Kidney epithelial cell (primary cell): ENCODE measurements around the gene GRHL3. TPM values are rescaled to one million over a fixed set of nuclear protein-coding genes. Genes with fewer than 3 reads are reported as not detected.

Source experiments
- DNase-seq: peaks from one replicate; pipeline ENCODE4 v3.0.0-alpha.2; 2010; ENCODE audit warnings: low read depth
- H3K27me3 ChIP-seq: 2 replicates; pipeline ENCODE4 v1.6.0; 2011; ENCODE audit warnings: low read length; ENCODE audit not compliant: control insufficient read depth, insufficient read depth
- H3K36me3 ChIP-seq: 2 replicates; pipeline ENCODE4 v1.5.1; 2011; ENCODE audit warnings: low read length; ENCODE audit not compliant: control insufficient read depth, insufficient read depth
- H3K4me3 ChIP-seq: 2 replicates; pipeline ENCODE4 v1.5.1; 2011; ENCODE audit warnings: low read depth, mild to moderate bottlenecking, control low read depth, low read length
- total RNA-seq: library from RNA; depleted of rRNA; stranded (reverse); fragments of >200 nt; gene quantifications from 2 replicates; pipeline ENCODE4 v1.2.3, GENCODE V29; 2015
- TF ChIP-seq, protein P1 (sequence below): IDR thresholded peaks from 2 replicates; pipeline ENCODE4 v1.5.1; 2011; ENCODE audit warnings: mild to moderate bottlenecking, moderate library complexity, low read length, control low read depth, inconsistent platforms; ENCODE audit not compliant: insufficient read depth, poor library complexity, severe bottlenecking

The GRHL3 gene
- total RNA-seq, 1 donor from 2014 or later, result 12.5 TPM

DNA sequence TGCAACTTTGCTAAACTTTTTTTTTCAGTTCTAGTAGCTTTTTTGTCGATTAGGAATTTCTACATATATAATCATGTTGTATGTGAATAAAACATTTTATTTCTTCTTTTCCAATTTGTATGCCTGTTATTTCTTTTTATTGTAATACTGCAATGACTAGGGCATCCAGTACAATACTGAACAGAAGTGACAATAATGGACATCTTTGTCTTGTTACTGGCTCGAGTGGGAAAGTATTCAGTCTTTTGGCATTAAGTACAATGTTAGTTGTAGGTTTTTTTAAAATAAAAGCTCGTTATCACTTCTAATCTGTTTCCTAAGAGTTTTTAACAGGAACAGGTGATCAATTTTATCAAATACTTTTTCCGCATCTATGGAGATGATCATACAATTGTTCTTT lies 84.6 kb downstream of the GRHL3 start:
- H3K27me3 ChIP-seq, result no peaks in the 10 kb centered on the region
- TF ChIP-seq, protein P1, sequence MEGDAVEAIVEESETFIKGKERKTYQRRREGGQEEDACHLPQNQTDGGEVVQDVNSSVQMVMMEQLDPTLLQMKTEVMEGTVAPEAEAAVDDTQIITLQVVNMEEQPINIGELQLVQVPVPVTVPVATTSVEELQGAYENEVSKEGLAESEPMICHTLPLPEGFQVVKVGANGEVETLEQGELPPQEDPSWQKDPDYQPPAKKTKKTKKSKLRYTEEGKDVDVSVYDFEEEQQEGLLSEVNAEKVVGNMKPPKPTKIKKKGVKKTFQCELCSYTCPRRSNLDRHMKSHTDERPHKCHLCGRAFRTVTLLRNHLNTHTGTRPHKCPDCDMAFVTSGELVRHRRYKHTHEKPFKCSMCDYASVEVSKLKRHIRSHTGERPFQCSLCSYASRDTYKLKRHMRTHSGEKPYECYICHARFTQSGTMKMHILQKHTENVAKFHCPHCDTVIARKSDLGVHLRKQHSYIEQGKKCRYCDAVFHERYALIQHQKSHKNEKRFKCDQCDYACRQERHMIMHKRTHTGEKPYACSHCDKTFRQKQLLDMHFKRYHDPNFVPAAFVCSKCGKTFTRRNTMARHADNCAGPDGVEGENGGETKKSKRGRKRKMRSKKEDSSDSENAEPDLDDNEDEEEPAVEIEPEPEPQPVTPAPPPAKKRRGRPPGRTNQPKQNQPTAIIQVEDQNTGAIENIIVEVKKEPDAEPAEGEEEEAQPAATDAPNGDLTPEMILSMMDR, result no peak
- no peak for DNase-seq
- no peaks in the 10 kb centered on the region for H3K36me3 ChIP-seq
- no peak overlapping the region for H3K4me3 ChIP-seq

Other genes with a start within 250 kb of the GRHL3 start
- 7.9 and 8.1 TPM in 2 replicates for gene MYOM3, start 207.2 kb upstream of the GRHL3 start, total RNA-seq
- gene IL22RA1, start 176.2 kb upstream of the GRHL3 start, total RNA-seq, result 0.07 and 0.21 TPM in 2 replicates
- gene IFNLR1, start 132.1 kb upstream of the GRHL3 start, total RNA-seq, result 6.7 and 8.6 TPM in 2 replicates
- gene STPG1, start 94.4 kb downstream of the GRHL3 start, total RNA-seq, result 7.5 and 12.8 TPM in 2 replicates
- gene NIPAL3, start 96.4 kb downstream of the GRHL3 start, total RNA-seq, result 42.0 and 45.0 TPM in 2 replicates
- 20.3 and 24.4 TPM in 2 replicates for gene RCAN3, start 183.5 kb downstream of the GRHL3 start, total RNA-seq
- 1.2 and 1.5 TPM in 2 replicates for gene NCMAP, start 236.7 kb downstream of the GRHL3 start, total RNA-seq